ENCODE measurements around the gene ZSWIM6. TPM values are rescaled to one million over a fixed set of nuclear protein-coding genes. Genes with fewer than 3 reads are reported as not detected.

Gene ZSWIM6
- total RNA-seq, 4 donors from 2014 or later, result 7.8 to 25.5 (median 21.0) TPM

DNA sequence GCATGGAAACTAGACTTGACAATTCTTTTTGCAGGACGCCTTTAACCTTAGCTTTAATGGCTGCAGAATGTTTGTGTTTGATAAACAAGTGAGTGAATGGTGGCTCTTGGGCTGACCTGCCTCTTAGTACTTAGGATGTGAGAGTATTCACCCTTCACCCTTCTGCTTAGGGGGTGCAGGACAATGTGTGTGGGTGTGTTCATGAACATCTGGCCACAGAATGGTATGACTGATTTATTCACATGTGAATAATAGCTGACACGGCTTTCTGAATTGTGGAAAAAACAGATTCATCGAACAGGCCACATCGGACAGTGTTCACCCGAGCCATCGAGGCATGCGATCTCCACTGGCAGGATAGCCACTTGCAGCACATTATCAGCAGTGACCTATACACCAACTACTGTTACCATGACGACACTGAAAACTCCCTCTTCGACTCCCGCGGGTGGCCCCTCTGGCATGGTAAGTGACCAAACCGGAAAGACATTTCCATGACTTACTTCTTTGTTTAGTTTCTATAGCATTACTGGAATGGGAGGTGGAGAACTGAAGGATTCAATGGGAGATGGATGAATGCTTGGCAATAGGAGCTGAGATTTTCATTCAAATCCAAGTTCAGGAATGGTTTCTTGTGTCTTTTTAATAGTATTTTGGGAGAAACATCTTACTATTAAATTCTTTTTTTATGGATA lies 193.6 kb downstream of the ZSWIM6 start:
- WGBS, 2 donors (ENCODE audit: low coverage in 1 of 2), result 70 to 89% methylated on average over 10 to 12 of the region's 12 CpGs
- peaks cover 0 to 16% (median 0%) of the 10 kb centered on the region in 4 donors for H3K36me3 ChIP-seq
- in situ Hi-C loops (cut with MboI; ENCODE audit: low pct_ligation_motif_present in 1 of 4, low pct_unique_long_range_greater_than_20kb in 1 of 4, low sequenced_read_pairs in 3 of 4) (no loop called here), intact Hi-C loops (cut with DNase I; ENCODE audit: low total_unique reads) (no loop called here)
- no peak overlapping the region for H3K27ac ChIP-seq
- H3K27me3 ChIP-seq, result no peaks in the 10 kb centered on the region
- H3K4me3 ChIP-seq, result no peak overlapping the region
- no peaks in the 10 kb centered on the region for H3K4me1 ChIP-seq
- no peak for DNase-seq
- TF ChIP-seq POLR2A (IDR thresholded peaks at IDR 0.05) (no peak), EP300 (IDR thresholded peaks at IDR 0.05; ENCODE audit: low read depth) (no peak), POLR2AphosphoS5 (IDR thresholded peaks at IDR 0.05) (no peak)
- TF ChIP-seq, protein P1, sequence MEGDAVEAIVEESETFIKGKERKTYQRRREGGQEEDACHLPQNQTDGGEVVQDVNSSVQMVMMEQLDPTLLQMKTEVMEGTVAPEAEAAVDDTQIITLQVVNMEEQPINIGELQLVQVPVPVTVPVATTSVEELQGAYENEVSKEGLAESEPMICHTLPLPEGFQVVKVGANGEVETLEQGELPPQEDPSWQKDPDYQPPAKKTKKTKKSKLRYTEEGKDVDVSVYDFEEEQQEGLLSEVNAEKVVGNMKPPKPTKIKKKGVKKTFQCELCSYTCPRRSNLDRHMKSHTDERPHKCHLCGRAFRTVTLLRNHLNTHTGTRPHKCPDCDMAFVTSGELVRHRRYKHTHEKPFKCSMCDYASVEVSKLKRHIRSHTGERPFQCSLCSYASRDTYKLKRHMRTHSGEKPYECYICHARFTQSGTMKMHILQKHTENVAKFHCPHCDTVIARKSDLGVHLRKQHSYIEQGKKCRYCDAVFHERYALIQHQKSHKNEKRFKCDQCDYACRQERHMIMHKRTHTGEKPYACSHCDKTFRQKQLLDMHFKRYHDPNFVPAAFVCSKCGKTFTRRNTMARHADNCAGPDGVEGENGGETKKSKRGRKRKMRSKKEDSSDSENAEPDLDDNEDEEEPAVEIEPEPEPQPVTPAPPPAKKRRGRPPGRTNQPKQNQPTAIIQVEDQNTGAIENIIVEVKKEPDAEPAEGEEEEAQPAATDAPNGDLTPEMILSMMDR (IDR thresholded peaks at IDR 0.05), result no peak
- H3K9me3 ChIP-seq, result no peaks in the 10 kb centered on the region

GRCh38 chr5:61526207-61526519 lies 194.1 kb downstream of the ZSWIM6 start:
- 97 to 100% methylated on average over 5 of the region's 5 CpGs for WGBS, 2 donors (ENCODE audit: low coverage in 1 of 2)
- DNase-seq, result no peak
- Histone ChIP-seq H3K9me3 (no peaks in the 10 kb centered on the region), H3K4me1 (no peaks in the 10 kb centered on the region), H3K4me3 (no peak overlapping the region), H3K36me3 (peaks cover 0 to 18% (median 0%) of the 10 kb centered on the region in 4 donors), H3K27ac (no peak overlapping the region), H3K27me3 (no peaks in the 10 kb centered on the region)
- in situ Hi-C loops (cut with MboI; ENCODE audit: low pct_ligation_motif_present in 1 of 4, low pct_unique_long_range_greater_than_20kb in 1 of 4, low sequenced_read_pairs in 3 of 4), result no loop called here
- TF ChIP-seq POLR2A (IDR thresholded peaks at IDR 0.05) (no peak), EP300 (IDR thresholded peaks at IDR 0.05; ENCODE audit: low read depth) (no peak), POLR2AphosphoS5 (IDR thresholded peaks at IDR 0.05) (no peak)
- TF ChIP-seq, protein P1 (IDR thresholded peaks at IDR 0.05), result no peak
- intact Hi-C loops (cut with DNase I; ENCODE audit: low total_unique reads), result no loop called here

GRCh38 chr5:61532983-61533382 lies 200.9 kb downstream of the ZSWIM6 start:
- Histone ChIP-seq H3K4me1 (peaks cover 0 to 4% (median 0%) of the 10 kb centered on the region in 4 donors), H3K27ac (no peak overlapping the region), H3K4me3 (no peak overlapping the region), H3K27me3 (no peaks in the 10 kb centered on the region), H3K36me3 (peaks cover 0 to 28% (median 8%) of the 10 kb centered on the region in 4 donors), H3K9me3 (no peaks in the 10 kb centered on the region)
- no peak for TF ChIP-seq POLR2AphosphoS5 (IDR thresholded peaks at IDR 0.05)
- TF ChIP-seq, protein P1 (IDR thresholded peaks at IDR 0.05), result no peak
- in situ Hi-C loops (cut with MboI; ENCODE audit: low pct_ligation_motif_present in 1 of 4, low pct_unique_long_range_greater_than_20kb in 1 of 4, low sequenced_read_pairs in 3 of 4) (no loop called here), intact Hi-C loops (cut with DNase I; ENCODE audit: low total_unique reads) (no loop called here)
- DNase-seq, result no peak
- WGBS, 2 donors (ENCODE audit: low coverage in 1 of 2), result 94% methylated on average over 4 of the region's 4 CpGs; no CpG with 5 or more reads in 1 of the 2 donors

DNA sequence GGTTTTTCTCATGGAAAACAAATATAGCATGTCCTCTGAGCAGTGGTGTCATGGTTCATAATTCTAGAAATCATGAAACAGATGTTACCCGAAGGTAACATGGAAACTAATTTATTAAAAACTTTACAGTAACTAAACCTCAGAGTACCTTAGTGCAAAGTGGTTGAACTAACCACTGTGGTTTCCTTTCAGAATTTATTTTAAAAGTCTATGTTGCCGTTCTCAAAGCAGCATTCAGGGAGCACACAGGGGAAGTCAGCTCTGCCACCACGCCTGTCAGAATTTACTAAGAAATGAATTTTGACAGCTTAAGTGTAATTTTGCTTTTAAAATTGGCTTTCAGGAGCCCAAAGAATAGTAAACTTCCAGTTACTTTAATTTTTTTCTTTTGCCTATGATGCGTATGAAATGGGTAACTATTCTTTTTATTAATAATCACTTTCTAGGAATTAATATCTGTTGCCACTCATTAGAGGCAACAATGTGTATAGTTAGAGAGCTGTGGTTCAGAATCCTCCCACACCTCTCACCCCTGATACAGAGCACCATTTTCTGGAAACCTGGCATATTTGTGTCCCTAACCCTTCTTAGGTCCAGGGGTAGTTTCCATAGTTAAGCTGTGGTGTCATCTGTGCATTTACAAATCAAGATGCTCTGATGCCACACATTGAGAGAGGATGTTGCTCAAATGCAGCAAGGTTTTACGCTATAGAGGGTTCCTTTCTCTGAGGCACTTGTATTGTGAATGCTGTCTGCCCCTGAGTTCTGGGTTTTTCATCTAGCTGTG lies 202.6 kb downstream of the ZSWIM6 start:
- intact Hi-C loops (cut with DNase I; ENCODE audit: low total_unique reads), result no loop called here
- Histone ChIP-seq H3K27ac (no peak overlapping the region), H3K36me3 (peaks cover 0 to 31% (median 14%) of the 10 kb centered on the region in 4 donors), H3K4me1 (peaks cover 0 to 4% (median 1%) of the 10 kb centered on the region in 4 donors), H3K4me3 (no peak overlapping the region), H3K9me3 (no peaks in the 10 kb centered on the region), H3K27me3 (no peaks in the 10 kb centered on the region)
- no peak for DNase-seq
- in situ Hi-C loops (cut with MboI; ENCODE audit: low pct_ligation_motif_present in 1 of 4, low pct_unique_long_range_greater_than_20kb in 1 of 4, low sequenced_read_pairs in 3 of 4), result no loop called here
- TF ChIP-seq POLR2AphosphoS5 (IDR thresholded peaks at IDR 0.05), result no peak
- 67 to 77% methylated on average over 5 of the region's 5 CpGs for WGBS, 2 donors (ENCODE audit: low coverage in 1 of 2)

All from transverse colon (tissue), 4 donors.